HepG2 (cell line): ENCODE data around the gene CTSA. TPM values are rescaled to one million over a fixed set of nuclear protein-coding genes. Genes with fewer than 3 reads are reported as not detected.
A peak's percentile ranks its signal among the peaks of the same experiment; 100 is the strongest.

ENCODE experiments used
- BHLHE40 ChIP-seq: IDR thresholded peaks from 2 replicates; pipeline ENCODE4 v1.6.1; 2011; ENCODE audit warnings: low read length, improper control_type of control experiment
- BRCA1 ChIP-seq: sonication (generic); formaldehyde crosslinking; IDR thresholded peaks from 2 replicates; pipeline ENCODE4 v1.4.0; 2020; ENCODE audit warnings: missing genetic modification reagents
- E2F5 ChIP-seq: sonication (generic); formaldehyde crosslinking; conservative IDR thresholded peaks from 2 replicates; pipeline ENCODE4 v1.4.0; 2020; ENCODE audit warnings: missing genetic modification reagents
- FOXA3 ChIP-seq: IDR thresholded peaks from 2 replicates; pipeline ENCODE4 v1.6.1; 2016; ENCODE audit warnings: missing genetic modification reagents, missing compliant biosample characterization
- HIC2 ChIP-seq: sonication (generic); formaldehyde crosslinking; IDR thresholded peaks from 2 replicates; pipeline ENCODE4 v1.9.0; 2022; ENCODE audit warnings: low read depth, missing genetic modification reagents
- MYNN ChIP-seq: sonication (generic); formaldehyde crosslinking; IDR thresholded peaks from 2 replicates; pipeline ENCODE4 v1.4.0; 2020; ENCODE audit warnings: mild to moderate bottlenecking, low read depth, missing genetic modification reagents
- MZF1 ChIP-seq: sonication (generic); formaldehyde crosslinking; IDR thresholded peaks from 2 replicates; pipeline ENCODE4 v1.8.1; 2023; ENCODE audit warnings: mild to moderate bottlenecking, missing genetic modification reagents, borderline replicate concordance
- NFYB ChIP-seq: sonication (generic); formaldehyde crosslinking; IDR thresholded peaks from 2 replicates; pipeline ENCODE4 v1.4.0; 2020; ENCODE audit warnings: missing genetic modification reagents
- REST ChIP-seq, 2 experiments: IDR thresholded peaks; 2 replicates each; pipeline ENCODE4 v1.6.1; 2011 to 2012; ENCODE audit warnings: low read length in 2 of 2, borderline replicate concordance in 1 of 2, low read depth in 1 of 2, mild to moderate bottlenecking in 1 of 2, moderate library complexity in 1 of 2
- SALL2 ChIP-seq: sonication (generic); formaldehyde crosslinking; IDR thresholded peaks from 2 replicates; pipeline ENCODE4 v1.8.1; 2023; ENCODE audit warnings: mild to moderate bottlenecking, missing genetic modification reagents, inconsistent platforms
- ZBTB33 ChIP-seq: sonication (generic); formaldehyde crosslinking; IDR thresholded peaks from 2 replicates; pipeline ENCODE4 v1.4.0; 2020; ENCODE audit warnings: missing genetic modification reagents
- ZBTB8A ChIP-seq: sonication (generic); formaldehyde crosslinking; IDR thresholded peaks from 2 replicates; pipeline ENCODE4 v1.4.0; 2020; ENCODE audit warnings: mild to moderate bottlenecking, low read depth, missing genetic modification reagents, borderline replicate concordance
- ZNF451 ChIP-seq: sonication (generic); formaldehyde crosslinking; IDR thresholded peaks from 2 replicates; pipeline ENCODE4 v1.5.0; 2020; ENCODE audit warnings: mild to moderate bottlenecking, missing genetic modification reagents
- ZNF687 ChIP-seq: sonication (generic); formaldehyde crosslinking; IDR thresholded peaks from 2 replicates; pipeline ENCODE4 v1.5.1; 2020; ENCODE audit warnings: mild to moderate bottlenecking, missing genetic modification reagents, moderate library complexity
- ZSCAN5A ChIP-seq: sonication (generic); formaldehyde crosslinking; IDR thresholded peaks from 2 replicates; pipeline ENCODE4 v1.8.0; 2022; ENCODE audit warnings: mild to moderate bottlenecking, missing genetic modification reagents, borderline replicate concordance
- polyA plus RNA-seq, 8 experiments: library from polyadenylated mRNA; depleted of rRNA in 3 of 8; stranded (reverse) in 7 of 8; unstranded in 1 of 8; fragments of >200 nt; fragmentation: Illumina TruSeq in 4 of 8; extraction: Trizol in 4 of 8; gene quantifications; 2 replicates each; pipeline versions ENCODE4 v1.2.1 to v1.2.3, GENCODE V29; 2011 to 2016; ENCODE audit warnings: low read depth in 4 of 8, missing spikeins in 1 of 8, mixed read lengths in 1 of 8; ENCODE audit not compliant: insufficient read depth in 1 of 8
- total RNA-seq, 5 experiments: library from RNA; depleted of rRNA; stranded (reverse); fragments of >200 nt; fragmentation: Illumina TruSeq; extraction: Trizol; gene quantifications; 2 replicates each; pipeline ENCODE4 v1.2.3, GENCODE V29; 2016; ENCODE audit warnings: low read depth in 1 of 5

Gene CTSA
- total and polyA plus RNA-seq, 2 of the 13 experiments (the other 11 are each of a cell fraction or from before 2014, with no cell fraction given), result 202 to 231 TPM

- TF ChIP-seq ZNF687 (CRISPR knock-in tag) (peak; percentile 35; the same call in 1 of the 2 replicates), ZNF451 (no peak), NFYB (CRISPR knock-in tag) (no peak), BRCA1 (CRISPR knock-in tag) (no peak), SALL2 (CRISPR knock-in tag) (0 out of 2 replicates have a peak, but pooled peaks have one; percentile 5), MYNN (CRISPR knock-in tag) (no peak), MZF1 (no peak), ZBTB8A (CRISPR knock-in tag) (no peak), FOXA3 (CRISPR knock-in tag) (no peak), E2F5 (CRISPR knock-in tag) (no peak), BHLHE40 (no peak), REST (IDR thresholded peaks at IDR 0.05; ENCODE audit: borderline replicate concordance in 1 of 2, low read depth in 1 of 2, low read length in 2 of 2) (no peak), HIC2 (CRISPR knock-in tag) (no peak), ZBTB33 (CRISPR knock-in tag) (no peak), ZSCAN5A (CRISPR knock-in tag) (no peak)
These were observed 26.6 kb downstream of the CTSA start (continued) for GRCh38 chr20:45917790-45918141.
